Neutrophil (primary cell): ENCODE measurements around the gene ZNF326.

Experiments
- H3K27ac ChIP-seq: fragments of 200-600 bp; sonication (generic); 2 replicates; pipeline ENCODE4 v1.5.1; 2016; ENCODE audit warnings: mild to moderate bottlenecking, moderate library complexity
- H3K27me3 ChIP-seq: fragments of 200-600 bp; sonication (generic); 2 replicates; pipeline ENCODE4 v1.6.0; 2016; ENCODE audit warnings: mild to moderate bottlenecking
- H3K36me3 ChIP-seq: fragments of 200-600 bp; sonication (generic); 2 replicates; pipeline ENCODE4 v1.5.1; 2017
- H3K4me1 ChIP-seq, 2 experiments: fragments of 200-600 bp in 1 of 2; sonication (generic) in 1 of 2; 1 replicate in 1 of 2; 2 replicates in 1 of 2; pipeline versions ENCODE4 v1.5.1 to v1.6.1; 2013 to 2016; ENCODE audit warnings: low read depth in 1 of 2, low read length in 1 of 2, mild to moderate bottlenecking in 1 of 2, moderate library complexity in 1 of 2; ENCODE audit not compliant: control insufficient read depth in 1 of 2, insufficient read depth in 1 of 2
- H3K4me3 ChIP-seq, 2 experiments: fragments of 200-600 bp in 1 of 2; sonication (generic) in 1 of 2; 1 replicate in 1 of 2; 2 replicates in 1 of 2; pipeline ENCODE4 v1.5.1; 2013 to 2016; ENCODE audit warnings: low read depth in 1 of 2, low read length in 1 of 2, mild to moderate bottlenecking in 1 of 2, moderate library complexity in 1 of 2
- H3K9me3 ChIP-seq: fragments of 200-600 bp; sonication (generic); 2 replicates; pipeline ENCODE4 v1.5.1; 2016
- CTCF ChIP-seq: fragments of 200-600 bp; sonication (generic); IDR thresholded peaks from 2 replicates; pipeline ENCODE4 v1.5.1; 2016; ENCODE audit warnings: antibody characterized with exemption

The ZNF326 gene

GRCh38 chr1:89999208-89999607 lies 4.3 kb downstream of the ZNF326 start:
- no peaks in the 10 kb centered on the region for H3K9me3 ChIP-seq
- no peaks in the 10 kb centered on the region for H3K27me3 ChIP-seq
- no peak for TF ChIP-seq CTCF
- no peak overlapping the region for H3K4me3 ChIP-seq
- no peak overlapping the region for H3K27ac ChIP-seq
- no peaks in the 10 kb centered on the region for H3K36me3 ChIP-seq
- peaks cover 11 to 20% of the 10 kb centered on the region in 2 experiments for H3K4me1 ChIP-seq

- Histone ChIP-seq H3K4me1 (peaks cover 11 to 18% of the 10 kb centered on the region in 2 experiments), H3K36me3 (no peaks in the 10 kb centered on the region), H3K4me3 (no peak overlapping the region)
These were observed 4.7 kb downstream of the ZNF326 start for GRCh38 chr1:89999628-90000027.

DNA sequence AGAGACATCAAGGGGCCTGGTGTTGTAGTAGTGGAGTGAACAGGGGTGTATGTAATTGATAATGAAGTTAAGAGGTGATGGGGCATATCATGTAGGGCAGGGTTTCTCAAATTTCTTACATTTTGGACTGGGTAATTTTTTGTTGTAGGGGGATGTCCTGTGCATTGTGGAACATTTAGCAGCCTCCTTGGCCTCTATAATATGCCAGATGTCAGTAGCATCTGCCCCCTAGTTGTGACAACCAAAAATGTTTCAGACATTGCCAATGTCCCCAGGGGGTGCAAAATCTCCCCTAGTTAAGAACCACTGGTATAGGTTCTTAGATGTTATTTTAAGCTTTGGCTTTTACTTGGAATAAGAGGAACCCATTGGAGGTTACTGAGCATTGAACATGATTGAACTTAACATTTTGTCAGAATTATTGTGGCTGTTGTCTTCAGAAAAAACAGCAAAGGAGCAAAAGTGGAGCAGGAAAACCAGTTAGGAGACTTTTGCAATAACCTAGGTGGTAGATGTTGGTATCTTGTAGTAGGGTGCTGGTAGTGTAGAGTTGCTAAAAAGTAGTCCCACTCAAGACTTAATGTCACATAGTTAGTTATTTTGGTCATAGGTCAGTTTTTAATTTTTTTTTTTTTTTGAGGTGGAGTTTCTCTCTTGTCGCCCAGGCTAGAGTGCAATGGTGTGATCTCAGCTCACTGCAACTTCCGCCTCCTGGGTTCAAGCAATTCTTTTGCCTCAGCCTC lies 6.2 kb downstream of the ZNF326 start:
- Histone ChIP-seq H3K27ac (no peak overlapping the region), H3K4me1 (peaks cover 4 to 9% of the 10 kb centered on the region in 2 experiments), H3K27me3 (no peaks in the 10 kb centered on the region), H3K4me3 (no peak overlapping the region), H3K36me3 (peaks cover 4% of the 10 kb centered on the region), H3K9me3 (no peaks in the 10 kb centered on the region)
- no peak for TF ChIP-seq CTCF

More at GRCh38 chr1:89999628-90000027, 4.7 kb downstream of the ZNF326 start:
- Histone ChIP-seq H3K27ac (no peak overlapping the region), H3K27me3 (no peaks in the 10 kb centered on the region), H3K9me3 (no peaks in the 10 kb centered on the region)
- TF ChIP-seq CTCF, result no peak

DNA sequence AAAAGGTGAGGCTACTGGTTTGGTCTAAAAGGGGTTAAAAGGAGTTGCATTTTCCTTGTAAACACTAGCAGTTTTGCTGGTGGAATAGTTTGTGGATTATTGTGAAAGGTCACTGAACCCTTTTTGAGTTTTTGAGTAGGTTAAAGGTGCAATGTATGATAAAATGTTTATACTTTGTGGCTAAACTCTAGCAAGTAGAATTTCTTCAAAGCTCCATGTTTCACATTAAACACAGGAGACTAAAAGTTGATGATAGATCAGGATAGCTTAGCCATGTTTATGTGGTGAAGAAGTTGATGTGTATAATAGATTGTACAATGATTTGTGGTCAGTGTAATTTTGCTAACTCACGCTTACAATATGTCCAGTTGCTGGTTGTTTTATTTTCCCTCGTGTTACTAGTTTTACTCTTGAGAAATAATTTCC lies 13.1 kb downstream of the ZNF326 start:
- peaks cover 7 to 13% of the 10 kb centered on the region in 2 experiments for H3K4me1 ChIP-seq
- H3K4me3 ChIP-seq, result no peak overlapping the region
- no peak for TF ChIP-seq CTCF
- H3K36me3 ChIP-seq, result peaks cover 9% of the 10 kb centered on the region
- no peaks in the 10 kb centered on the region for H3K9me3 ChIP-seq
- H3K27me3 ChIP-seq, result no peaks in the 10 kb centered on the region
- H3K27ac ChIP-seq, result peak overlapping the region; percentile 71

DNA sequence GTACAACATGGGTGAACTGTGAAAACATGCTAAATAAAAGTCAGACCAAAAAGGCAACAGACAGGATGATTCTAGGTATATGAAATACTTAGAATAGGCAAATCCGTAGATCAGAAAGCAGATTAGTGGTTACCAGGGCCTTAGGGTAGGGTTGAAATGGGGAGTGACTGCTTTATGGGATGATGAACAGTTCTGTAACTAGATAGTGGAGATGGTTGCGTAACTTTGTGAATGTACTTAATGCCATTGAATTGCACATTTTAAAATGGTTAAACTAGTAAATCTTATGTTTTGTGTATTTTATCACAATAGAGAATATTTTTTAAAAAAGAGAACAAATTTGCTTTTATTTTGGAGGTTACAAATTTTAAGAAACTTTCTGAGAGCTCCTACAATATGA lies 17.4 kb downstream of the ZNF326 start:
- peaks cover 7 to 13% of the 10 kb centered on the region in 2 experiments for H3K4me1 ChIP-seq
- H3K36me3 ChIP-seq, result peaks cover 27% of the 10 kb centered on the region
- no peak for TF ChIP-seq CTCF

More for the DNA sequence above, 17.4 kb downstream of the ZNF326 start:
- Histone ChIP-seq H3K9me3 (no peaks in the 10 kb centered on the region), H3K27ac (no peak overlapping the region), H3K4me3 (no peak overlapping the region), H3K27me3 (no peaks in the 10 kb centered on the region)
